Measurements from ENCODE around the gene RBL2.

Gene RBL2

GRCh38 chr16:53456625-53457024 lies 22.4 kb downstream of the RBL2 start:
- DNase-seq (ENCODE audit: low read depth), result no peak

- DNase-seq (ENCODE audit: low read depth), result no peak
These were observed 23.4 kb downstream of the RBL2 start for GRCh38 chr16:53457670-53458069.

GRCh38 chr16:53458635-53459034 lies 24.4 kb downstream of the RBL2 start:
- DNase-seq (ENCODE audit: low read depth), result no peak

GRCh38 chr16:53465606-53466280 lies 31.5 kb downstream of the RBL2 start:
- peak; percentile 77 for DNase-seq (ENCODE audit: low read depth)

- DNase-seq (ENCODE audit: low read depth), result no peak
These were observed 42.6 kb downstream of the RBL2 start for GRCh38 chr16:53476867-53477266.

- DNase-seq (ENCODE audit: low read depth), result no peak
These were observed 44.7 kb downstream of the RBL2 start for GRCh38 chr16:53478965-53479364.

- no peak for DNase-seq (ENCODE audit: low read depth)
These were observed 46.1 kb downstream of the RBL2 start for GRCh38 chr16:53480394-53480793.

- peak; percentile 23 for DNase-seq (ENCODE audit: low read depth)
These were observed 47.9 kb downstream of the RBL2 start for GRCh38 chr16:53482123-53482522.

GRCh38 chr16:53484542-53484941 lies 50.3 kb downstream of the RBL2 start:
- no peak for DNase-seq (ENCODE audit: low read depth)

GRCh38 chr16:53486230-53486629 lies 52.0 kb downstream of the RBL2 start:
- no peak for DNase-seq (ENCODE audit: low read depth)

GRCh38 chr16:53489755-53490154 lies 55.5 kb downstream of the RBL2 start:
- no peak for DNase-seq (ENCODE audit: low read depth)

- no peak for DNase-seq (ENCODE audit: low read depth)
These were observed 58.2 kb downstream of the RBL2 start for GRCh38 chr16:53492503-53492902.

- DNase-seq (ENCODE audit: low read depth), result no peak
These were observed 60.4 kb downstream of the RBL2 start for GRCh38 chr16:53494636-53495035.

GRCh38 chr16:53495325-53495724 lies 61.1 kb downstream of the RBL2 start:
- no peak for DNase-seq (ENCODE audit: low read depth)

GRCh38 chr16:53498984-53499383 lies 64.7 kb downstream of the RBL2 start:
- no peak for DNase-seq (ENCODE audit: low read depth)

- no peak for DNase-seq (ENCODE audit: low read depth)
These were observed 67.1 kb downstream of the RBL2 start for GRCh38 chr16:53501216-53501859.

- DNase-seq (ENCODE audit: low read depth), result peak; percentile 38
These were observed 68.3 kb downstream of the RBL2 start, which contains the start of gene AKTIP for GRCh38 chr16:53502331-53503269. AKTIP (minus strand) TSS chr16:53503209; CDS start chr16:53500259, 2,950 bp downstream.

- peak; percentile 100 for DNase-seq (ENCODE audit: low read depth)
These were observed 69.1 kb downstream of the RBL2 start for GRCh38 chr16:53503270-53503923.

GRCh38 chr16:53503991-53504663 lies 69.9 kb downstream of the RBL2 start:
- DNase-seq (ENCODE audit: low read depth), result peak; percentile 64

GRCh38 chr16:53504665-53505064 lies 70.4 kb downstream of the RBL2 start:
- DNase-seq (ENCODE audit: low read depth), result peak; percentile 65

- DNase-seq (ENCODE audit: low read depth), result no peak
These were observed 72.0 kb downstream of the RBL2 start for GRCh38 chr16:53506254-53506653.

Data from ELR (cell line).